HG03060 (cell line): Measurements from ENCODE around the gene MIB2.
"Not testable (repeated sequence)": the region's sequence is repeated elsewhere in the genome, so short reads cannot be mapped to it uniquely, and the experiment has no call there.

Experiments used
- ATAC-seq: cut with Tn5 transposase; IDR thresholded peaks from one replicate; pipeline ENCODE4 v1.9.1; 2021; ENCODE audit warnings: low read depth, moderate number of reproducible peaks; ENCODE audit not compliant: unreplicated experiment

Gene MIB2

DNA sequence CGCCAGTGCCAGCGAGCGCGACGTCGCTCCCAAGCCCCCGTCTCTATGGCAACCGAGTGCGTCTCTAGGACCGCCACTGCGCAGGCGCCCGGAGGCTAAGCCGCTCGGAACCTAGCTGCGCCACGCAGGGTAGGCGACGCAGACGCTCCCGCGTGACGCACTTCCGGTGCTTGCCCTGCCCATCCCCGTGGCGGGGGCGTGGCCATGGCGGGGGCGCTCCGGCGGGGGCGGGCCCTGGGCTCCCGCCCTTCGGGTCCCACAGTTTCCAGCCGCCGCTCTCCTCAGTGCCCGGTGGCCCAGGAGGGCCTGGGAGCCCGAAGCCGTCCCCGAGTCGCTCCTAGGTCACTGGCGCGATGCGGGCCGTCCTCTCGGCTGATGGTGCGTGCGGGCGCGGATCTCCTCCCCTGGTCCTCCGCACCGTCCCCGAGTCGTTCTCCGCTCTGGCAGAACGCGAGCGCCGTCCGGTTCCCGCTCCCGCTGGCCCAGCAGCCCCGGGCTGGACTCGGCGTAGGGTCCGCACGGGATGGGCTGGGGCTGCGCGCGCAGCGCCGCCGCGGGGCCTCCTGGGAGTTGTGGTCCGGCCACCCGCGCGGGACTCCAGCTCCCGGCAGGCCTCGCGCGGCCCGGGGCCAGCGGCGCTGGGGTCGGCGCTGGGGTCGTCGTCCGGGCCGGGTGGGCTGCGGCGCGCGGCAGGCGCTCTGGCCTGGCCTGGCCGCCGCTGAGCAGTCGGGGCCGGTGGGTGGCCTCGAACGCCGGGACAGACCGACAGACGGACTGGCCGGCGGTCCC, at the start of gene MIB2:
MIB2 (plus strand) TSS at position 245 of the 789 bp plus-strand sequence. CDS start 7,953 bp downstream, outside the sequence.
- peak; percentile 87 for ATAC-seq

DNA sequence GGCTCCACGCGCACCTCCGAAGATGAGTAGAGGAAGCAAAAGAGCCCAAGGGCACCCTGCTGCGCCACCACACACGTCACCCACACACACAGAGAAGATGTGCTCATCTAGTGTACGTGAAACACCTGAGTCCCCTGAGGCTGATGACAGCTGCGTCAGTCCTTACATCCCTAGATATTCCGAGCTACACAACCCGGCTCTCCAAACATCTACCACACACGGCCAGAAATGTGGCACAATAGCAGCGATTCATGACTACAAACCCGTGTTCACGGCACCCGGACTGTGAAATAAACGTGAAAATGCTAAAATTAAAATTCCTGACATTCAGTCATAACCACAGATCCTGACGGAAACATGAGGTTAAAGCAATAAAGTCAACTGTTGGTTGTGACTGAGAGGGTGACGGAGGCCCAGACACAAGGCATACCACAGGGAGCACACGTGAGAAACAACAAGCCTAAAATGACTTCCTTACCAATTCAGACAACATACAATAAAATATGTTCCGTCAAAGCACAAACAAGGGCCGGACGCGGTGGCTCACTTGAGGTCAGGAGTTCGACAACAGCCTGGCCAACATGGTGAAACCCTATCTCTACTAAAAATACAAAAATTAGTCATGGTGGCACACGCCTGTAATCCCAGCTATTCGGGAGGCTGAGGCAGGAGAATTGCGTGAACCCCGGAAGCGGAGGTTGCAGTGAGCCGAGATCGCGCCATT, 48.0 kb upstream of the MIB2 start:
- no peak for ATAC-seq

- ATAC-seq: no peak
These were observed 47.4 kb upstream of the MIB2 start for GRCh38 chr1:1567891-1568291.

GRCh38 chr1:1569341-1569740, 46.0 kb upstream of the MIB2 start:
- ATAC-seq: no peak

DNA sequence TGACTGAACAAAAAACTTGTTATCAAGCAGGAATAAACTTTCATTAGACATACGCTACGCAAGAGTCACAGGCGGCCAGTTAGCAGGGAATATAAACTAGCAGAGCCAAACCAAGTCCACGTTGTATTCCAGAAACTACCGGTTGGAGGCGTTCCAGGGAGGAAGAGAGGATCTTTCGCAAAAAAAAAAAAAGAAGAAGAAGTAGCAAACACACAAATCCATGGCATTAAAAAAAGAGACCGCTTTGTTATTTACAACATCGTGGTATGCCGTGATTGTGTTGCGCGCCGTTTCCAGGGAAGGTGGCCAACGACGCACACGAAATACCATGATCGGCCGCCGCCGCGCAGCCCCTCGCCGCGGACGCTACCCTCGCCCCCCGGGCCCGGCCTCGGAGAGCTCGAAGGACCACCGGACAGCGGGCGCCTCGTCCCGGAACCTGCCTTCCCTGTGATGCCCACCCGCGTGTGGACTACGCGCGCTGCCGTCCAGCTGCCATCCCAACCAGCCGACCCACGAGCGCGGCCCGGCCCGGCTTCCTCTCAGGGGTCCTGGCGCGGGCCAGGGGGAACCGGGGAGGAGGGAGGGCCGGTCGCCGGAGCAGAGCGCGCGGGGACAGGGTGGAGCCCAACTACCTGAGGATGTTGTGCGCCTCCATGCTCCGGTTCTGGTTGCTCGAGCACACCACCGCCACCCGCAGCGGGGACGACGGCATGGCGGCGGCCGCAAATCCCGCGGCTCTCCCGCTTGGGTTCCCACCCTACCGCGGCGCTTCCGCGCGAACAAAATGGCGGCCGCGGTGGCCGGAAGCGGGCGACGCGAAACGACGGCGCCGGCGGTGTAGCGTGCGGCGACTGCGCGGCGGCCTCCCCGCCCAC, 41.2 kb upstream of the MIB2 start:
- ATAC-seq: peak; percentile 33

GRCh38 chr1:1574721-1575537, 40.4 kb upstream of the MIB2 start, which contains the start of gene SSU72:
SSU72 (minus strand) TSS chr1:1574863; CDS start chr1:1574557, 306 bp downstream.
- ATAC-seq: peak; percentile 56

DNA sequence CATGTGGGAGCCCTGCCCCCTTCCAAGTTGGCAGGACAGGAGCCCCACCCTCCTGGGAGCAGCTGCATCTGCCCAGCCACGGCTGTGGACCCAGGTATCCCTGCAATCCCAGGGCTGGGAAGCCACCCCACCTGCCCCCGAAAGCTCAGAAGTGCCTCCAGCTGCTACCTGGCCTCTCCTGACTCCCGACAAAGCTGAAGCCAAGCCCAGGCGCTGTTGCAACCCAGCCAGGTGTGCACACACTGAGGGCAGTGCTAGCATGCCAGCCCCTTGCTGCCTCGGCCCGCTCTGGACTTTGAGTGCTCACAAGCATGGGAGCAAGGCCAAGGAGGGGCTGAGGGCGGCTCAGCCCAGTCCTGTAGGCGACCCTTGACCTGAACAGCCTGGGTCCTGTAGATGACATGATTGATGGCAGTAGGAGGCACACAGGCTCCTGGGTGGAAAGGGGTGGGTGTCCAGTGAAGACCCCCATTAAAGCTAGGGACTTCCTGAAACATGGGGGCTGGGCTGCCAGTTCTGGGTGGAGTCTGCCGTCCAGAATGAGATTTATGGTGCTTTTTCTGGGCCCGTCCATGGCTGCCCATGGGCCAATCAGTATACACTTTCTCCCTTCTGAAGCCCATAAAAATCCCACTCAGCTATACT, 37.8 kb upstream of the MIB2 start:
- ATAC-seq: no peak

- ATAC-seq: no peak
These were observed 36.8 kb upstream of the MIB2 start for GRCh38 chr1:1578371-1578940.

DNA sequence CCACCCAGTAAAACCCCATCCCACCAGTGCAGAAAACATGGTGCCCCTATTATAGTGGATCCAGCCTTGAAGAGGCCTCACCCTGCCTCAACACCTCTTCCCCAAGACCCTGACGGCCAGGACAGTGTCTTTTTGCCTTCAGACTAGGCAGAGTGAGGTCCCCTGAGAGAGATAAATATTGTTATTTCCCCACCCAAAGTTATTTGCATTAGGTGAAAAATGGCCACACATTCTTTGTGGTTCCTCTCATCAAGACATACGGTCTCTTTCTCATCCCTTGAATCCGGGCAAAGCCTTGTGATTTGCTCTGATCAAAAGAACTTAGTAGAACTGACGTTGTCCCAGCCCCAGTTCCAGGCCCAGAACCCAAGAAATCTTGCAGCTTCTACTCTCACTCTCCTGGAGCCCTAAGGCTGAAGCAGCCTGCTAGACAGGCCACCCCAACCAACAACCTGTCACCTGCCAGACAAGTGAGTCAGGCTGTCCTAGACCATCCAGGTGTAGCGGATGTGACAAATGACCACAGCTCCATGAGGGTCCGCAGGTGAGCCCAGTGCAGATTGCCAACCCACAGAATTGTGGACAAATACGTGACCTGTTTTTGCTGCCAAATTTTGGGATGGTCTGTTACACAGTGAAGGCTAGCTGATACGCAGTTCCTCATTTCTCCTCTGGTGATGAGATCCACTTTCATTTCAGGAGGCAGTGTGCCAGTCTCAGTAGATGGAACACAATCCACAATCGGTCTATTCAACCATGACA, 32.5 kb upstream of the MIB2 start:
- ATAC-seq: no peak

GRCh38 chr1:1583347-1584010, 31.8 kb upstream of the MIB2 start:
- ATAC-seq: no peak

DNA sequence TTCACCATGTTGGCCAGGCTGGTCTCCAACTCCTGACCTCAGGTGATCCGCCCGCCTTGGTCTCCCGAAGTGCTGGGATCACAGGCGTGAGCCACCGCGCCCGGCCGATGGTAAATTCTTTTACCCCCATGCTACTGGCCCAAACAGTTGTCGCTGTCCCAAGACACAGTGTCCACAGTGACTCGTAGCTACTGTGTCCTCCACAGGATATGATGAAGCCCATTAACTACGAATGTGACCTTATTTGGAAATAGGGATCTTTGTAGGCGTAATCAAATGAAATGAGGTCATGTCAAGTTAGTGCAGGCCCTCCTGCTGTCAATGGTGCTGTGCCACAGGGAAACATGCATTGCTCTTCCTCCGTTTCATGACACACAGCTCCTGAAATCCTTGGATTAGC, 23.8 kb upstream of the MIB2 start:
- ATAC-seq: no peak

- no peak for ATAC-seq
These were observed 21.3 kb upstream of the MIB2 start for GRCh38 chr1:1593834-1594601.

DNA sequence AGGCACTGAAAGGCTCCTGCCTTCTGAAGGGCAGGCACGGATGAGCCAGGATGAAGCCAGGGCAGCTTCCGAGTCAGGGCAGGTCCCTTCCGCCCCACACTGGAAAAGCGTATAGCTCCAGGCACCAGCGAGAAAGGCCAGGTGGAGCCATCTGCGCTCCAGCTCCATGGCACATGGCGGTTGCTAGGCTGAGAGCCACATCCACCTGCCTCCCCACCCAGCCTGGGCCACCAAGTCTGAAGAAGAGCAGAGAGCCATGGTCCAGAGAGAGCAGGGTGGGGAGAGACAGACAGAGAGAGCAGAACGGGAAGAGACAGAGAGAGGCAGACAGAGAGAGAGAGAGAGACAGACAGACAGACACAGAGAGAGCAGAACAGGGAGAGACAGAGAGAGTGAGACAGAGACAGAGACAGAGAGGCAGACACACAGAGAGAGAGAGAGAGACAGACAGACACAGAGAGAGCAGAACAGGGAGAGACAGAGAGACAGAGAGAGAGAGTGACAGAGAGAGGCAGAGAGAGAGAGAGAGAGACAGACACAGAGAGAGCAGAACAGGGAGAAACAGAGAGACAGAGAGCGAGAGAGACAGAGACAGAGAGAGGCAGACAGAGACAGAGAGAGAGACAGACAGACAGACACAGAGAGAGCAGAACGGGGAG, 20.6 kb upstream of the MIB2 start:
- ATAC-seq: no peak

DNA sequence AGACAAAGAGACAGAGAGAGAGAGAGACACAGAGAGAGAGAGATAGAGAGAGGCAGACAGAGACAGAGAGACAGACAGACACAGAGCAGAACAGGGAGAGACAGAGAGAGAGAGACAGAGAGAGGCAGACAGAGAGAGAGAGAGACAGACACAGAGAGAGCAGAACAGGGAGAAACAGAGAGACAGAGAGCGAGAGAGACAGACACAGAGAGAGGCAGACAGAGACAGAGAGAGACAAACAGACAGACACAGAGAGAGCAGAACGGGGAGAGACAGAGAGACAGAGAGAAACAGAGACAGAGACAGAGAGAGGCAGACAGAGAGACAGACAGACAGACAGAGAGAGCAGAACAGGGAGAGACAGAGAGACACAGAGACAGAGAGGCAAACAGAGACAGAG, 20.0 kb upstream of the MIB2 start:
- not testable (repeated sequence) for ATAC-seq

GRCh38 chr1:1596493-1597274, 18.6 kb upstream of the MIB2 start:
- no peak for ATAC-seq
